ENCODE measurements around the gene NLRP1.

The NLRP1 gene

DNA sequence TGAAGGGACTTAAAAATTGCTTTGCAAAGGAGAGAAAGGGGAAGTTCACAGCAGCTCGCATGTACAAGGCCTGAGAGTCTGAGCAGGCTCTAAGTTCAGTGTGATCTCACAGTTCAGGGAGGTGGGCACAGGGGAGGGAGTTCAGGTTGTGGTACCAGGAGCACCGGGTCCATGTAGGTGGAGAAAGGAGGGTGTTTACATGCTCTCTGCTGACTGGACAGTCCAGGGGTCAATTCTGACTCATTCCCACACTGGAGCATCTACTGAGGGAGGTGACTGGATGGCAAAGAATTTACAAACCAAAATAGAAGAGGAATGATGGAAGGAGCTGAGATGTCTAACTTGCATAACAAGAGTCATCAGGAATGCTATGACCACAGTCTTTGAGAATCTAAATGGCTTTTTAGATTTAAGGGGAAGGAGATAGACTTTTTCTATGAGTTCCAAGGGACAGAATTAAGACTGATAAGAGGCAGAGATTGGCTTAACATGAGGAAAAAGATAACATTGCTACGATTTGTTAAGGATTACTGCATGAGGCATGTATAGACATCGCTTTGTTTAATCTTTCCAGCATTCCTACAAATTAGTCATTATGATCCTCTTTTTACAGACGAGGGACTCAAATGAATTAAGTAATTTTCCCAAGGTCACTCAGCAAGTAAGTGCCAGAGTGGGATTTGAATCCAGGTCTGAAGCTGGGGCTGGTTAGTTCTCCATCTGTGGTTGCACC, 68.1 kb downstream of the NLRP1 start:
- no peak for DNase-seq (ENCODE audit: low spot score)

DNA sequence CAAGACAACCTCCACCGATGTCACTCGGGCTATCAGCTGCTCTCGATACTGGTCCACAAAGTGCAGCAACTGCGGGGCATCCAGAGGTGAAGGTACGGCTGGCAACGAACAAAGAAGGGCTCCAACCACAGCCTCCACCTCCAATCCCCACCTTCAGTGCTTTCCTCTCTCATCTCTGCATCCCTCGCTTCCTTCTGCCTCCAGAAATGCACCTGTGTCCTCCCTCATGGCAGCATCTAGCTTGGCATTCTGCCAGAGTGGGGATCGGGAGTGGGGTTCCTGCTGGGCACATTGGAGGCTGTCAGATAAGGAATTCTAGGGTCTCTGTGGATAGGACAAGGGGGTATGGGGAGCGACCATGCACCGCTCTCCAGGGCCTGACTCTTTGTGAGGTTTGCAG, 69.3 kb downstream of the NLRP1 start:
- DNase-seq (ENCODE audit: low spot score) = no peak

DNA sequence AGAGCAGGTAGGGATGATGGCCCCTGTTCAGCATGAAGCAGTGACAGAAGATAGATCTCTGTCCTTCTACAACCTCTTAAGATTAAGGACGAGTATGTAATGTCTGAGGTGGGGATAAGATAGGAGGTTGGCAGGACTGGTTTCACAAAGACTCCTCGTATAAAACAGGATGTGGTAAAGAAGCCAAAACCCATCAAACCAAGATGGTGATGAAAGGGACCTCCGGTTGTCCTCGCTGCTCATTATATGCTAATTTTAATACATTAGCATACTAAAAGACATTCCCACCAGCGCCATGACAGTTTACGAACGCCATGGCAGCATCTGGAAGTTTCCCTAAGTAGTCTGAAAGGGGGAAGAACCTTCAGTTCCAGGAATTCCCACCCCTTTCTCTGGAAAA, 70.7 kb downstream of the NLRP1 start:
- peak; percentile 31 for DNase-seq (ENCODE audit: low spot score)

DNA sequence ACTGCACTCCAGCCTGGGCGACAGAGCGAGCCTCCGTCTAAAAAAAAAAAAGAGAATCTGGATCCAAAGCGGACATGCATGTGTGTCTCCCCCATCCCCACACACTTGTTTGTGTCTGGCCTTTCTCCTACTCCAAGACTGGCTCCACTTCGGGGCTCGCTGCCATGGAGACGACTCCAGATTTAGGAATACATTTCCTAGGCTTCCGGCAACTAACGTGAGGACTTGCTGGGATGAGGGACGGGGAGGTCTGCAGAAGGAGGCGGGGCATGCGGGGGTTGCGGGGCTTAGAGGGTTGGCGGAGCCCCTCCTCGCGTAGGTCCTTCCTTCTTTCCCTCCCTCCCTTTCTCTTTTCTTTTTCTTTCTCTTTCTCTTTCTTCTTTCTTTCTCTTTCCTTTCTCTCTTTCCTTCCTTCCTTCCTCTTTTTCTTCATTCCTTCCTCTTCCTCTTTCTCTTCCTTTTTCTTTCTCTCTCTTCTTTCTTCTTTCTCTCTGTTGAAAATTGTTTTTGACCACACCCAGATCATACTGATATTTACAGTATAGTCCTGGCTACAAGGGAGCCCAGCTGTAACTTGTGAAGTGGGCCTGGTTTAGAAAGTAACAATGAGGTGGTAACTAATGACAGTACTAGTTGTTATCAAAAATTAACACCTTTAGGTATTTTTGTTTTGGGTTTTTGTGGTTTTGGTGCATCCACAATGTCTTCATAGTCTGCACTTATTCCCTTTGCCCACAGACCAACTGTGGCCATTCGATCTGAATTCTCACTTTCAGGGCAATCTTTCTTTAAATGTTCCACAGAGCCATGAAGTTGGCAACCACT, 72.7 kb downstream of the NLRP1 start:
- DNase-seq (ENCODE audit: low spot score) = no peak

DNA sequence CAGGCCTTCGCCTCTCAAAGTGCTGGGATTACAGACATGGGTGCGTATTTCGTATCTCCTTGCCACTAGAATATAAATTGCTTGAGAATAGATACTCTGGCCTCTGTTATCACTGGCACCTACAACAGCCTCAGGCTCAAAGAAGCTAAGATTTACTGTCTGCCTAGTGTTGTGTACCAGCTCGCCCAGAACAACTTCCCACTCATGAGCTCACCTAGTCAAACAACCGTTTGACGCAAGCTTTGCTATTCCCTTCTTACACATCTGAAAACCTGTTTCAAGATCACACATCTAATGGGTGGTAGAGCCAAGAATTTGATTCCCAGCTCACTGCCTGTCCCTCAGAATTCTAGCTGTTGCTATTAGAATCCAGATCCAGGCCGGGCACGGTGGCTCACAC, 73.5 kb downstream of the NLRP1 start:
- no peak for DNase-seq (ENCODE audit: low spot score)

DNA sequence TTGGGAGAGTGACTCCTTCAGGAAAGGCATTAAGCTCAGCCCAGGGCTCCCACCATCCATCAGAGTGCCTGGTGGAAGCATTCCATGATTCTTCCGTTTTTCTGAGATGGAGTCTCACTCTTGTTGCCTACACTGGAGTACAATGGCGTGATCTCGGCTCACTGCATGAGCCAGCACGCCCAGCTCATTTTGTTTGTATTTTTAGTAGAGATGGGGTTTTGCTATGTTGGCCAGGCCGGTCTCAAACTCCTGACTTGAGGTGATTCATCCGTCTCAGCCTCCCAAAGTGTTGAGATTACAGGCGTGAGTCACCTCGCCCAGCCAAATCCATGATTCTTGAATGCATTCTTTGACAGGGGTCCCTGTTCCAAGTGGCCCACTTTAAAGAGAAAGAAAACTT, 74.8 kb downstream of the NLRP1 start:
- no peak for DNase-seq (ENCODE audit: low spot score)

DNA sequence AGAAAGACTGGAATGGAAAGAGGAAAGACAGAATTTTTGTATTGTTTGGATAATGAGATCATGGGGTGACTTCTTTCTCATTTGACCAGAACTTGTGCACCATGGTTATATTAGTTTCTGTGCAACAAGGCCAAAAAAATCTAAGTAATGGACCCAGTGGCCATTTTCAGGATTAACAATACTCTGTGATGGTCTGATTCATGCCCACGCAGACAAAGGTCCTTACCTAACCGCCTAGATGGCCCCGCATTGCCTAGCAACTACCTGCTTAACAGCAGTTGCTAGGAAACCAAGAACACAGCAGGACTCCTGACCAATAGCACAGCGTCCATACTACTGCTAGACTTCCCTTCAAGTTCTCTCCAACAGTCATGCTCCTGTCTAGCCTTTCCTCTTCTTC, 75.5 kb downstream of the NLRP1 start:
- no peak for DNase-seq (ENCODE audit: low spot score)

DNA sequence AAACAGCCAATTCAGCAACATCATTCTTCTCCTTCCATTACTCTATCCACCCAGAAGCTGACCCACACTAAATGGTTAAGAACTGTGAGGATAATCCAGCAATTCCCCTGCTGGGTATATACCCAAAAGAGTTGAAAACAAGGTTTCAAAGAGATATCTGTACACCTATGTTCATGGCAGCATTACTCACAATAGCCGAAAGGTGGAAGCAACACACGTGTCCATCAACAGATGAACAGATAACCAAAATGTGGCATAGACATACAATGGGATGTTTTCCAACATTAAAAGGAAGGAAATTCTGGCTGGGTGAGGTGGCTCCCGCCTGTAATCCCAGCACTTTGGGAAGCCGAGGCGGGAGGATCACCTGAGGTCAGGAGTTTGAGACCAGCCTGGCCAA, 78.0 kb downstream of the NLRP1 start:
- DNase-seq (ENCODE audit: low spot score) = no peak

DNA sequence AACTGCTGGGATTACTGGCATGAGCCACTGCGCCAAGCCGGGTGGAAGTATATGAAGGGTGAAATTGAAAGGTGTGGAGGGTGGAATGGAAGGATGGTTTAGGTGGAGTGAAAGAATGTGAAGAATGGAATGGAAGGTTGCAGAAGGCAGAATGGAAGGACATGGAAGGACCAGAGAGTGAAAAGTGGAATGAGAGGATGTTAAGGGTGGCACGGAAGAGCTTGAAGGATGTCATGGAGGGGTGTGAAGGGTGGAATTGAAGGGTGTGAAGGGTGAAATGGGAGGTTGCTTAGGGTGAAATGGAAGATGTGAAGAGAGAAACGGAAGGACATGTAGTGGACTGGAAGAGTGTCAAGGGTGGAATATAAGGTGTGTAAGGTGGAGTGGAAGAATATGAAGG, 81.8 kb downstream of the NLRP1 start:
- no peak for DNase-seq (ENCODE audit: low spot score)

DNA sequence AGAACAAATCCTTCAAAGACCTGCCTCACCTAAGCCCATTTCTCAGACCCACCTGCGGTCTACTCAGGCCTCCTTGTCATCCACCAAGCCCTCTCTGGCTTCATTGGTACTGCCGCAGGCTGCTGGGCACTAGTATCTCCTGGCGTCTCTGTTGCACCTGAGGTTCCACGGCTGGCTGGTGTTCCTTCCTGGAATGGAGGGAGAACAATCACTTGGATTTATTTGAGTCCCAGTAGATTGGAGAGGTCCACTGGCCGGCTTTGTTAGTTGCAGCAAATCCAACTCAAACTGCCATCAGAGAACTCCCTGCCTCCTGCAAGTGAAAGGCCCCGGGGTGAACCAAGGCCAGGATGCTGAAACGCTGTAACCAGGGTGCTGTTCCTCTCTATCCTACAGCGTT, 82.6 kb downstream of the NLRP1 start:
- no peak for DNase-seq (ENCODE audit: low spot score)

DNA sequence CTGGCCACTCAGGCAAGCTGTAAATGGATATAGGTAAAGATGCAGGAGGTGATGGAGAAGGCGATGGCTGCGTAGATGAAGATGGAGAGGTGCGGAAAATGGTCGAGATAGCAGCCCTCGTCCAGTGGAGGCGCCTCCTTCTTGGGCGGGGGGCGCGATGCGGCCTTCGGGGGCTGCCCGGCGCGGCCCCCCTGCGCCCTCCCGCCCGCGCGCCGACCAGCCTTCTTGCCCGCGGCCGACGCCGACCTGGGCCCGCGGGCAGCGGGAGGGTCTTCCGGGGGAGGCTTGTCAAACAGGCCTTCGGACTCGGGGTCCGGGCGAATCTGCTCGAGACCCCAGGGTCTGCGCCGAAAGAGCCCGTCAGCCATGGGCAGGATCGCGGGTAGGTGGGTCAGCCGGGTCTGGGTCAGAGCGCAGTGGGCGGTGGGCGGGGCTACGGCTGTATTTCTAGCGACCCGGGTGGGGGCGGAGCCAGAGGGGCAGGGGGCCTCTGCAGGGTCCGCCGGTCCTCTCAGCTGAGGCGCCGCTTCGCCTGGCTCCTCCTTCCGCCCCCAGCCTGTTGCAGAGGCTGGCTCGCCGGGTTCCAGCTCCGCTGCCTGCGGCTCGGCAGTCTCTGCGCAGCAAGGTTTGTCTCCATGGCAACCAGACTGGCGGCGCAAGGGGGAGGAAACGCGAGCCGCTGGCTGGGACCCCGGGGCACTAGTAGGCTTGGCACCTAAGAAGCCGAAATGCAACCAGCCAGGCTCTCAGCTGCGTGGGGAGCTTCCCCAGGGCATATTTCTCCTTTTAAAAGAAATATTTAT, 83.5 kb downstream of the NLRP1 start:
- peak; percentile 82 for DNase-seq (ENCODE audit: low spot score)

DNA sequence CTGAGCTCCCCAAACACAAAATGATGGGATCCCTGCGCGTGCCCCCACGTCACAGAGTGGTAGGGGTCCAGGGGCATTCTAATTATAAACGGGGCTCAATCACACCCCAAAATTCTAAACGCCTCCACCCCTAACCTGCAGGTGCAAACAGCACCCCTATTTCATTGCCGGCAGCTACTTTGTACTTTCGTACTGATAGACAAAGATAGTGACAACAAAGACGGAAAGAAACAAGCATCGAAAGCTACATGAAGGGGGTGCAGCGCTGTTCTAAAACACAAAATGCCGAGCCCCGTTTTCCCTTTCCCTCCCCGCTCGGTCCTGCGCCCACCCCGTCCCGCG, 84.1 kb downstream of the NLRP1 start:
- DNase-seq (ENCODE audit: low spot score) = no peak

DNA sequence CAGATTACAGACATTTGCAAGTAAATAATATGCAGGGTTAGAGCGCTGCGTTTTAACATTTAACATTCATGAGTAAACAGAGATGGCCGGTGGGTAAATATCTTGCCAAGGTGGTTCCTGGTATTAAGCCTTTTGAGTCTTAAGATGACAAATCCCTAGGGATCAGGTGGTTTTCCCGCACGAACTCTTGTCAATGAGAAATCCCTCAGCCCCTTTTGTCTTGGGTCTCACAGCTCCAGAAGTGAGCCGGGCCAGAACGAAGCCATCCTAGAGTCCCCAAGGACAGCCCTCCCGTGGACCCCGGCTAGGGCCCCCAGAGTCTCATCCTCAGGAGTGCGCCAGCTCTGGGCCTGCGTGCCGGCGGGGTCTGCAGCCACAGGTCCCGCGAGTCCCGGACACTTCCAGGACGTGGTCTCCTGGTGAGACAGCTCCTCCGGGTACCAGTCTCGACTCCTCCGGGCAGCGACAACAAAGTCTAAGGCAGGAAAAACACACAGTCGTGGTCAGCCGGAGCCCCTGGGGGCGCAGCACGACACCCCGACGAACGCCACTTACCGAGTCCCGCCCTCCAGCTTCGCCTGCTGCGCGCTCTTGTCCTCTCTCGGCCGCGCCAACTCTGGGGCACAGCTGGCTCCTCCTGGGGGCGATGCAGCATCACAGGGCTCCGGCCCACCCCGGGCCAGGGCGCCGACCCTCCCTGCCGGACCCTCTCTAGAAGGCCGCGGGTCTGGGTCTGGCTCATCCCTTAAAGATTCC, 84.7 kb downstream of the NLRP1 start:
- DNase-seq (ENCODE audit: low spot score) = no peak

DNA sequence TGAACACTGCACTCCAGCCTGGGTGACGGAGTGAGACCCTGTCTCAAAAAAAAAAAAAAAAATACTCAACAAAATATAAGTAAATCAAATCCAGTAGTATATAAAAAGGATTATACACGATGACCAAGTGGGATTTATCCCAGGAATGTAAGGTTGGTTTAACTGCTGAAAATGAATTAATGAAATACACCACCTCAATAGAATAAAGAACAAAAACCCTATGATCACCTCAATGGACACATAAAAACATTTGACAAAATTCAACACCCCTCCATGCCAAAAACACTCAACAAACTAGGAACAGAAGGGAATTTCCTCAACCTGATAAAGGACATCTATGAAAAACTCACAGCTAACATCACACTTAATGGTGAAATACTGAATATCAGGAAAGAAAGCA, 91.3 kb downstream of the NLRP1 start:
- no peak for DNase-seq (ENCODE audit: low spot score)

DNA sequence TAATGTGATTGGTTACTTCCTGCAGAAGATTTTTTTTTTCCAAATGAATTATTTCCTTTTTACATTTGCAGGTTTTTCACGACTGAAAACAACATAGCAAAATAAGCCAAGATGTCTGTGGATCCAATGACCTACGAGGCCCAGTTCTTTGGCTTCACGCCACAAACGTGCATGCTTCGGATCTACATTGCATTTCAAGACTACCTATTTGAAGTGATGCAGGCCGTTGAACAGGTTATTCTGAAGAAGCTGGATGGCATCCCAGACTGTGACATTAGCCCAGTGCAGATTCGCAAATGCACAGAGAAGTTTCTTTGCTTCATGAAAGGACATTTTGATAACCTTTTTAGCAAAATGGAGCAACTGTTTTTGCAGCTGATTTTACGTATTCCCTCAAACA, 95.6 kb downstream of the NLRP1 start:
- DNase-seq (ENCODE audit: low spot score) = no peak

DNA sequence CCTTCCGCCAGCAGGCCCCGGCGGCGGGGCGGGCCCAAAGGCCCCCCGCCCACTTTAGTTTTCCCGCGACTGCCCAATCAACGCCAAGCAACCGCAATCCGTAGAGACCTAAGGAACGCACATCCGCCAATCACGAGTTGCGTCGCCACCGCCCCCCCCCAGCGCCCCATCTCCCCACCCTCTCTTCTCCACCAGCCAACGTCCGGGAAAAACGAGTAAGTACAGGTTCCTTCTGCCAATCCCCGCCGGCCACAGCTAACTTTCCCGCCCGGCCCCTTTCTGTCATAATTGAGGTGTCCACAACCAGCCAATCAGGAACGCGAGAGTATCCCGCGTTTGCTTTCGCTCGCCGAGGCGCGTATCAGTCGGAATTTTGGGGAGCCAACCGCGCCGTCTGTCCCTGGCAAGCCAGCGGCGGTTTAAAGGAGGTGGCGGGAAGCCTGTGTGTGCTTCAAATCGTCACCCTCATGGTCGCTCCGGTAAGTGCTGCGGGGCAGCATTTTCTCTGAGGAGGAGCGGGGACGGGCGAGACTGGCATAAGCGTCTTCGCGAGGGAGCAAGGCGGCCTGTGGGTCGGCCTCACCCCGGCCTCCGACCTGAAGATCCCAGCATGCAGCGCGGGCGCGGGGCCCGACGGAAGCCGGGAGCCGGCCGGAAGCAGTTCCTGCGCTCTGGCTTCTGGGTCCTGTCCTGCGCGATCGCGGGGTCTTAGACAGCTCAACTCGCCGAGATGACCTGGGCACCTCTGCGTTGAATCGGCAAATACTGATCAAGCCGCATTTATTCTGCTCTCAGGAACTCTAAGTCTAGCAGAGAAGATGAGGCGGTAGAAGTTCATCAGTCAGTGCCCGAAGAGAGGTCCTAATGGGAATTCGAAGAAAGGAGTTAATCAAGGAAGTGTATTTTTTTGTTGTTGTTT, 97.8 kb downstream of the NLRP1 start, which contains the start of gene MIS12:
MIS12 (plus strand) TSS at position 361 of the 919 bp plus-strand sequence. CDS start 2,297 bp downstream, outside the sequence.
- peak; percentile 99 for DNase-seq (ENCODE audit: low spot score)

DNA sequence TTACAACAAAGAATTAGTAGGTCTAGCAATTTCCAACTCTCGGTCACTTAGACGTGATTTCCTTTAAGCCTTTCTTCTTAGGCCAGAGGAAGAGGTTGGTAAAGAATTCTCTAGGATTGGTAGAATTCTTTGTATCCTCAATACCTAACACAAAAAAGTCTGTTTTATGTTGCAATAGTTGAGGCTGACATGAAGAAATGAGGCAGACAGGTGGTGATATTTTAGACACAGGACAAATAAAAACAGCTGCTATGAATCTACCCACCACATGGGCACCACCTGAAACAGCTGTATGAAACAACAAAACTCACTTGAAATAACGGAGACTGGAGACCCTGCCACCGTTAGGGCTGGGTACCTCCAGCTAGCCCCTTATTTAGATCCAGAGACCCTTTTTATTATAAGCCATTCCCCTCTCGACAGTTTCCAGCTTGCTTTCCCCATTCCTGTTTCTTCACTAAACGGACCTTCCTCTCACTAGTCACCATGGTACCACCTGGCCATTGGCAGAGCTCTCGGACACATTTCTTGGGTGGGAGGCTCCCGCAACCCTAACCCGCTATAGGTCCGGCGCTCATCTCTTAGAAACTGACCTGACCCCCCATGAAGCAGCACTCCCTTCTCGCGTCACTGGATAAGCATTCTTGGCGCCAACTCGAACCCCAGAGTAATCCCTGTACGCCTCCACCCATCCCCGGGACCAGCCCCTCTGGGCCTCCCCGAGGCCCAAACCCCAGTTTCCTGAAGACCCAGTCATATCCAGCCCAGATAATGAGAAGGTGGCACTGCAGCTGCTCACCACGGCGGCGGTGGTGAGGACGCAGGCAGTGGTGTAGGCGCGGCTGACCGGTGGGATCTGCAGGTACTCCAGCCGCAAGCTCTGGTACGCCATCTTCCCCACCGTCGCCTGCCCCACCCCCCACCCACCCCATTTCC, 98.8 kb downstream of the NLRP1 start, which contains the start of gene DERL2:
DERL2 (minus strand) TSS at position 909 of the 936 bp plus-strand sequence; CDS start at position 892, 17 bp downstream.
- DNase-seq (ENCODE audit: low spot score) = no peak

DNA sequence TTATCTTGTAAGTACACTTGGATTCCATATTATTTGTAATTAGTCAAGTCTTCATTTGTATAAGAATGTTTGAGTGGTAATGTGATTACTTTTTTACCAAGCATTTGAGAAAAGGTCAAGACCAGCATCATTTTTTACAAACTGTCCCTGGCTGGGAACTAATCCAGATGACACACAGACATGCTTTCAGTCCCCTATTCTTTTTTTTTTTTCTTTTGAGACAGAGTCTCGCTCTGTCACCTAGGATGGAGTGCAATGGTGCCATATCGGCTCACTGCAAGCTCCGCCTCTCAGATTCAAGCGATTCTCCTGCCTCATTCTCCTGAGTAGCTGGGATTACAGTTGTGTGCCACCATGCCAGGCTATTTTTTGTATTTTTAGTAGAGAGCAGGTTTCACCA, 102.9 kb downstream of the NLRP1 start:
- DNase-seq (ENCODE audit: low spot score) = no peak

DNA sequence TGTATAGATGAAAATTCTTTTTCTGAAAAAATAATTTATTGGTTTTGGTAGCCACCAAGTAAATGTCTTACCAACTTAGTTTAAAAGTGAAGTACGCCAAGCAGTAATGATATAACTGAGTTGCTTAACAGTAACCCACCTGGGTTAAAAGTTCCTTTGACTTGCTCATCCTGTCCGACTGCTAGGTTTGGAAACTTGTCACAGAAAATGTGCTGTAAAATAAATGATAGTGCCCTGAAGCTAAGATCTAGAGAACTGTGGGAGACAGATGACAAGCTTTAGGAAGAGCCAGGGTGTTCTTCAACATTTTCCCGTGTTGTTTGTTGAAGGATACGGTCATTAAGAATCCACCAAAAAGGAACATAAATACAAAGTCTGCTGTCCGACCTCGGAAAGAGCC, 103.3 kb downstream of the NLRP1 start:
- no peak for DNase-seq (ENCODE audit: low spot score)

DNA sequence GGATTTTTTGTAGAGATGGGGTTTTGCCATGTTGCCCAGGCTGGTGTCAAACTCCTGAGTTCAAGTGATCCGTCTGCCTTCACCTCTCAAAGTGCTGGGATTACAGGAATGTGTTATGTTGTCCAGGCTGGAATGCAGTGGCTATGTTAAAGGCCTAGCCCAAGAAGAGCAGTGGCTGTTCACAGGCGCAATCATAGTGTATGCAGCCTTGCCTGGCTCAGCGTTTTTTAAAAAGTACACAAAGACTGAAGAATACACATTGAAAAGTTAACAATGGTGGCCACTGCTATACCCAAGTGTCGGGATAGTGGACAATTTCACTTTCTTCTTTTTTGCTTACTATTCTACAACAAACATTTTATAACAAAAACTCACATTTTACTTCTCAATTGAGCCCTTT, 105.3 kb downstream of the NLRP1 start:
- no peak for DNase-seq (ENCODE audit: low spot score)
